Ishikawa (cell line): ENCODE results near the gene HRCT1.
A peak's percentile ranks its signal among the peaks of the same experiment; 100 is the strongest.

Experiments
- CREB1 ChIP-seq: IDR thresholded peaks from 2 replicates; pipeline ENCODE4 v1.6.1; 2012; ENCODE audit warnings: low read depth
- EGR1 ChIP-seq: IDR thresholded peaks from 2 replicates; pipeline ENCODE4 v1.6.1; 2012
- EP300 ChIP-seq: IDR thresholded peaks from 2 replicates; pipeline ENCODE4 v1.6.1; 2012; ENCODE audit warnings: borderline replicate concordance
- FOXM1 ChIP-seq: IDR thresholded peaks from 2 replicates; pipeline ENCODE4 v1.6.1; 2012; ENCODE audit warnings: low read depth, borderline replicate concordance
- MAX ChIP-seq: IDR thresholded peaks from 2 replicates; pipeline ENCODE4 v1.6.1; 2012
- REST ChIP-seq: IDR thresholded peaks from 2 replicates; pipeline ENCODE4 v1.6.1; 2012; ENCODE audit warnings: low read depth, mild to moderate bottlenecking
- TAF1 ChIP-seq: IDR thresholded peaks from 2 replicates; pipeline ENCODE4 v1.6.1; 2012; ENCODE audit warnings: low read depth, mild to moderate bottlenecking
- TEAD4 ChIP-seq: IDR thresholded peaks from 2 replicates; pipeline ENCODE4 v1.6.1; 2012

- TF ChIP-seq MAX (0 out of 2 replicates have a peak, but pooled peaks have one; percentile 22), TAF1 (0 out of 2 replicates have a peak, but pooled peaks have one; percentile 35), FOXM1 (peak; percentile 79), EP300 (peak; percentile 78; the same call in 1 of the 2 replicates), REST (no peak), CREB1 (no peak), TEAD4 (peak; percentile 57), EGR1 (0 out of 2 replicates have a peak, but pooled peaks have one; percentile 7)
These were observed 1.9 kb downstream of the HRCT1 start for GRCh38 chr9:35907711-35908503.
